Heart right ventricle (tissue), 16 donors: ENCODE data around the gene PLA2G4A. TPM values are rescaled to one million over a fixed set of nuclear protein-coding genes. Genes with fewer than 3 reads are reported as not detected.

Experiments used
- ATAC-seq, 8 donors: fragments of 200-7000 bp; cut with Tn5 transposase; one replicate each; pipeline ENCODE4 v1.9.1; 2020; ENCODE audit warnings: mild to moderate bottlenecking in 8 of 8, moderate library complexity in 8 of 8, moderate number of reproducible peaks in 1 of 8
- DNase-seq, 2 donors: peaks; one replicate each; pipeline ENCODE4 v3.0.0-alpha.2; 2020
- H3K27ac ChIP-seq, 10 donors: fragments of 200-600 bp; sonication (generic) in 2 of 10; one replicate each; pipeline versions ENCODE4 v1.5.0 to v1.8.0; 2020 to 2022; ENCODE audit warnings: mild to moderate bottlenecking in 3 of 10
- H3K27me3 ChIP-seq, 7 donors: fragments of 200-600 bp; one replicate each; pipeline ENCODE4 v1.8.0; 2021 to 2022; ENCODE audit warnings: mild to moderate bottlenecking in 2 of 7
- H3K36me3 ChIP-seq, 9 donors: fragments of 200-600 bp; sonication (generic) in 1 of 9; one replicate each; pipeline versions ENCODE4 v1.5.0 to v1.8.0; 2020 to 2022; ENCODE audit warnings: mild to moderate bottlenecking in 2 of 9
- H3K4me1 ChIP-seq, 9 donors: fragments of 200-600 bp; sonication (generic) in 1 of 9; one replicate each; pipeline versions ENCODE4 v1.5.0 to v1.8.0; 2020 to 2022; ENCODE audit warnings: mild to moderate bottlenecking in 4 of 9
- H3K4me3 ChIP-seq, 10 donors: fragments of 200-600 bp; sonication (generic) in 2 of 10; one replicate each; pipeline versions ENCODE4 v1.5.0 to v1.8.0; 2020 to 2022; ENCODE audit warnings: mild to moderate bottlenecking in 7 of 10, moderate library complexity in 2 of 10
- H3K9me3 ChIP-seq, 11 donors: fragments of 200-600 bp in 10 of 11; sonication (generic) in 2 of 11; one replicate each; pipeline versions ENCODE4 v1.5.0 to v1.8.0; 2013 to 2022; ENCODE audit warnings: mild to moderate bottlenecking in 2 of 11, control low read depth in 1 of 11, moderate library complexity in 1 of 11
- CTCF ChIP-seq, 9 donors: fragments of 200-600 bp; sonication (generic) in 2 of 9; IDR thresholded peaks; one replicate each; pipeline versions ENCODE4 v1.5.0 to v1.8.0; 2021 to 2022; ENCODE audit warnings: antibody characterized with exemption in 9 of 9, mild to moderate bottlenecking in 5 of 9, moderate library complexity in 1 of 9
- WGBS, 2 donors: extraction: QIAGEN DNeasy Blood & Tissue Kit; methylation state at CpG; one replicate each; pipeline ENCODE4 v1.1.7; 2013; ENCODE audit warnings: inconsistent platforms in 1 of 2; 5-methylcytosine and 5-hydroxymethylcytosine counted together
- intact Hi-C, 10 donors: fragments of 100-400 bp; cut with DNase I; formaldehyde crosslinking; loops; one replicate each; pipeline versions ENCODE4 v1.11.1 to v1.14.2; 2022
- polyA plus RNA-seq, 2 donors: library from polyadenylated mRNA; stranded (reverse); fragments of 200-250 nt; gene quantifications; one replicate each; pipeline ENCODE4 v1.2.3, GENCODE V29; 2013
- total RNA-seq, 10 donors: library from RNA; stranded (reverse); fragmentation: NEBNext Ultra II Directional in 3 of 10; extraction: Animal tissue kit (Norgen Biotek cat#: 25700) in 3 of 10; gene quantifications; one replicate each; pipeline versions ENCODE4 v1.2.1 to v1.2.4, GENCODE V29; 2021 to 2023
- donor health status: Arrhythmogenic right ventricular cardiomyopathy.
- donor health status: ischemic (EF 13 %, LVEDD 7.1; RV severe dilation, severe dysfunction).
- donor health status: healthy with polysubstance abuse.
- donor health status: DM: no; HTN: yes; CAD: no.
- donor health status: DM: no; HTN: no; CAD: no.
- donor health status: ischemic (EF 25% LVEDD 6.9; RV normal size, moderate dysfunction).
- donor health status: ischemic (EF 25% LVEDD 5.7; RV mildly dilated, moderate dysfunction).
- donor health status: healthy.
- donor health status: DM: yes; HTN: yes; CAD: no.
- donor health status: Ischemic cardiomyopathy.
- donor health status: ischemic (EF 35%, LVEDD 5.7; RV mildly dilated, moderate dysfunction).
- donor health status: nonischemic (EF 11% LVEDD 7.7; RV severe dilation, severe dysfunction).
- donor health status: DM: yes; HTN: yes; CAD: no.
- donor health status: PGD.
- donor health status: ischemic (EF 29% LVEDD 5.4; RV normal size, mild dysfunction).
- donor health status: nonischemic (EF 23%, LVEDD 6.1; RV moderate dilation, normal function).

The PLA2G4A gene
- total and polyA plus RNA-seq, 12 donors: 0.85 to 2.7 (median 1.9) TPM

- Histone ChIP-seq H3K27me3 (no peaks in the 10 kb centered on the region), H3K4me3 (no peak overlapping the region), H3K36me3 (no peaks in the 10 kb centered on the region), H3K27ac (peak overlapping the region in 2 of 10 donors; percentile 49 to 51), H3K4me1 (peaks cover 0 to 26% (median 6%) of the 10 kb centered on the region in 9 donors), H3K9me3 (no peaks in the 10 kb centered on the region)
- no peak for TF ChIP-seq CTCF (IDR thresholded peaks at IDR 0.05)
- ATAC-seq (no peak), DNase-seq (no peak)
- 79 to 84% methylated on average over 3 of the region's 3 CpGs for WGBS, 2 donors
- intact Hi-C loops: no loop called here
Observed at GRCh38 chr1:186899577-186899976, 70.8 kb downstream of the PLA2G4A start.

- ATAC-seq: peak in 5 of 8 donors; percentile 35 to 51 (median 41)
- H3K27me3 ChIP-seq: no peaks in the 10 kb centered on the region
- DNase-seq: no peak
- H3K9me3 ChIP-seq: no peaks in the 10 kb centered on the region
- no peak for TF ChIP-seq CTCF (IDR thresholded peaks at IDR 0.05)
- H3K36me3 ChIP-seq: no peaks in the 10 kb centered on the region
- intact Hi-C loops: no loop called here
- 82 to 87% methylated on average over 2 of the region's 2 CpGs for WGBS, 2 donors
- H3K4me3 ChIP-seq: no peak overlapping the region
- peaks cover 0 to 26% (median 6%) of the 10 kb centered on the region in 9 donors for H3K4me1 ChIP-seq
- H3K27ac ChIP-seq: peak overlapping the region in 4 of 10 donors; percentile 31 to 51 (median 40)
Observed at GRCh38 chr1:186899977-186900376, 71.2 kb downstream of the PLA2G4A start.

- peaks cover 0 to 26% (median 6%) of the 10 kb centered on the region in 9 donors for H3K4me1 ChIP-seq
- intact Hi-C loops: no loop called here
- no peak for TF ChIP-seq CTCF (IDR thresholded peaks at IDR 0.05)
- H3K36me3 ChIP-seq: no peaks in the 10 kb centered on the region
- H3K9me3 ChIP-seq: no peaks in the 10 kb centered on the region
- H3K27me3 ChIP-seq: no peaks in the 10 kb centered on the region
- H3K27ac ChIP-seq: peak overlapping the region in 7 of 10 donors; percentile 8 to 51 (median 32)
- DNase-seq (no peak), ATAC-seq (peak in 3 of 8 donors; percentile 44 to 53 (median 46))
- WGBS, 2 donors: 64 to 67% methylated on average over 5 of the region's 5 CpGs
- H3K4me3 ChIP-seq: no peak overlapping the region
Observed at GRCh38 chr1:186900539-186901237, 71.9 kb downstream of the PLA2G4A start.

DNA sequence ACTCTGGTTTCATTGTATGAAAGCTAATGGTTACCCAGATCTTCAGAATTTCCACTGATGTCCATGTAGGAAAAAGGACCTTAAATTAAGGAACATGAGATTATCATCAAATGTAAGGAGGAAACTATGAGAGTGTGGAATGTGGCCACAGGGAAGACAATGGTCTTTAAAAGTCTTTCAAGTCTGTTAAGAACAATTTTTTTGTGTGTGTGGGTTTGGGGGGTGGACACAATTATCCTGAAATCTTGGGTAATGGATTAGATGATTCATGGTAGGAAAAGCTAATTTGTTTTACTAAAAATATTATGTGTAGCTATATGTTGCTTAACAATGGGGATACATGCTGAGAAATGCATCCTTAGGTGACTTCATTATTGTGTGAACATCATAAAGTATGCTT lies 72.9 kb downstream of the PLA2G4A start:
- Histone ChIP-seq H3K9me3 (no peaks in the 10 kb centered on the region), H3K36me3 (no peaks in the 10 kb centered on the region), H3K27me3 (no peaks in the 10 kb centered on the region), H3K27ac (peak overlapping the region in 4 of 10 donors; percentile 32 to 51 (median 40)), H3K4me1 (peaks cover 0 to 20% (median 0%) of the 10 kb centered on the region in 9 donors), H3K4me3 (no peak overlapping the region)
- ATAC-seq (no peak), DNase-seq (no peak)
- TF ChIP-seq CTCF (IDR thresholded peaks at IDR 0.05): no peak
- intact Hi-C loops: no loop called here
